ENCODE measurements around the gene TEX101. TPM values are rescaled to one million over a fixed set of nuclear protein-coding genes. Genes with fewer than 3 reads are reported as not detected.

Gene TEX101
- total and polyA plus RNA-seq, 4 donors, result not detected

DNA sequence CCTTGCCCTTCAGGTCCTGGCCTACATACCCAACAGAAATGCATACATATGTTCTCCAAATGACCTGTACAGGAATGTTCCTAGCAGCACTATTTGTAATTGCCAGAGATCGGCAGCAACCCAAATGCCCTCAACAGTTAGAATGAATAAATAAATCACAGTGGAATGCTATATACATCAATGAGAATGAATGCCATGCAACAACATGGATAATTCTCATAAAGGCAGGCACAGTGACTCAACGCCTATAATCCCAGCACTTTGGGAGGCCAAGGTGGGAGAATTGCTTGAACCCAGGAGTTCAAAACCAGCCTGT lies 18.6 kb downstream of the TEX101 start (continued):
- TF ChIP-seq, protein P1, sequence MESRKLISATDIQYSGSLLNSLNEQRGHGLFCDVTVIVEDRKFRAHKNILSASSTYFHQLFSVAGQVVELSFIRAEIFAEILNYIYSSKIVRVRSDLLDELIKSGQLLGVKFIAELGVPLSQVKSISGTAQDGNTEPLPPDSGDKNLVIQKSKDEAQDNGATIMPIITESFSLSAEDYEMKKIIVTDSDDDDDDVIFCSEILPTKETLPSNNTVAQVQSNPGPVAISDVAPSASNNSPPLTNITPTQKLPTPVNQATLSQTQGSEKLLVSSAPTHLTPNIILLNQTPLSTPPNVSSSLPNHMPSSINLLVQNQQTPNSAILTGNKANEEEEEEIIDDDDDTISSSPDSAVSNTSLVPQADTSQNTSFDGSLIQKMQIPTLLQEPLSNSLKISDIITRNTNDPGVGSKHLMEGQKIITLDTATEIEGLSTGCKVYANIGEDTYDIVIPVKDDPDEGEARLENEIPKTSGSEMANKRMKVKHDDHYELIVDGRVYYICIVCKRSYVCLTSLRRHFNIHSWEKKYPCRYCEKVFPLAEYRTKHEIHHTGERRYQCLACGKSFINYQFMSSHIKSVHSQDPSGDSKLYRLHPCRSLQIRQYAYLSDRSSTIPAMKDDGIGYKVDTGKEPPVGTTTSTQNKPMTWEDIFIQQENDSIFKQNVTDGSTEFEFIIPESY (IDR thresholded peaks at IDR 0.05), result no peak
- TF ChIP-seq FOXA2 (IDR thresholded peaks at IDR 0.05), result no peak
- no peak for TF ChIP-seq SP1 (IDR thresholded peaks at IDR 0.05)
- TF ChIP-seq RAD21 (IDR thresholded peaks at IDR 0.05), result no peak
- no peak for TF ChIP-seq HNF4G (IDR thresholded peaks at IDR 0.05)
- no peak for TF ChIP-seq TAF1 (conservative IDR thresholded peaks at IDR 0.05)
- no peak for TF ChIP-seq HNF4A (conservative IDR thresholded peaks at IDR 0.05)
- no peak for TF ChIP-seq EGR1 (IDR thresholded peaks at IDR 0.05; ENCODE audit: low read depth in 2 of 2)

DNA sequence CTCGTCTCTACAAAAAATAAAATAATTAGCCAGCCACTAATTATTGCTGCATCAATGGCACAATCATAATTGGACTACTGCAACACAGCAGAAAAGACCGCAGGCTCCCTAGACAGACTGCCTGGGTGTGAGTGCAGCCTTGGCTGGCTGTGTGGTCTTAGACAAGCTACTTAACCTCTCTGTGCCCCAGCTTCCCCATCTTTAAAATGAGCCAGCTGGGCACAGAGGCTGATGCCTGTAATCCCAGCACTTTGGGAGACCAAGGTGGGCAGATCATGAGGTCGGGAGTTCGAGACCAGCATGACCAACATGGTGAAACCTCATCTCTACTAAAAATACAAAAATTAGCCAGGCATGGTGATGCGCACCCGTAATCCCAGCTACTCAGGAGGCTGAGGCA lies 19.0 kb downstream of the TEX101 start:
- Histone ChIP-seq H3K36me3 (ENCODE audit: control insufficient read depth in 4 of 4, insufficient read depth in 3 of 4, low read depth in 1 of 4, low read length in 3 of 4) (no peaks in the 10 kb centered on the region), H3K27ac (ENCODE audit: low read depth in 1 of 2, low read length in 2 of 2) (no peak overlapping the region), H3K27me3 (ENCODE audit: control insufficient read depth in 4 of 4, insufficient read depth in 4 of 4, low read length in 3 of 4) (no peaks in the 10 kb centered on the region), H3K9me3 (ENCODE audit: control insufficient read depth in 4 of 4, low read length in 3 of 4) (no peaks in the 10 kb centered on the region), H3K4me1 (ENCODE audit: control insufficient read depth in 4 of 4, insufficient read depth in 4 of 4, low read length in 3 of 4) (no peaks in the 10 kb centered on the region), H3K9ac (ENCODE audit: low read depth in 1 of 2, low read length in 2 of 2) (no peak overlapping the region), H3K4me3 (ENCODE audit: low read depth in 1 of 3, low read length in 3 of 3) (no peak overlapping the region)
- no peak for DNase-seq (ENCODE audit: low spot score)
- TF ChIP-seq FOXA1 (IDR thresholded peaks at IDR 0.05) (no peak), GABPA (IDR thresholded peaks at IDR 0.05 in 1 of 2, conservative IDR thresholded peaks at IDR 0.05 in 1 of 2) (no peak), HNF4G (IDR thresholded peaks at IDR 0.05) (no peak)
- TF ChIP-seq, protein P2, sequence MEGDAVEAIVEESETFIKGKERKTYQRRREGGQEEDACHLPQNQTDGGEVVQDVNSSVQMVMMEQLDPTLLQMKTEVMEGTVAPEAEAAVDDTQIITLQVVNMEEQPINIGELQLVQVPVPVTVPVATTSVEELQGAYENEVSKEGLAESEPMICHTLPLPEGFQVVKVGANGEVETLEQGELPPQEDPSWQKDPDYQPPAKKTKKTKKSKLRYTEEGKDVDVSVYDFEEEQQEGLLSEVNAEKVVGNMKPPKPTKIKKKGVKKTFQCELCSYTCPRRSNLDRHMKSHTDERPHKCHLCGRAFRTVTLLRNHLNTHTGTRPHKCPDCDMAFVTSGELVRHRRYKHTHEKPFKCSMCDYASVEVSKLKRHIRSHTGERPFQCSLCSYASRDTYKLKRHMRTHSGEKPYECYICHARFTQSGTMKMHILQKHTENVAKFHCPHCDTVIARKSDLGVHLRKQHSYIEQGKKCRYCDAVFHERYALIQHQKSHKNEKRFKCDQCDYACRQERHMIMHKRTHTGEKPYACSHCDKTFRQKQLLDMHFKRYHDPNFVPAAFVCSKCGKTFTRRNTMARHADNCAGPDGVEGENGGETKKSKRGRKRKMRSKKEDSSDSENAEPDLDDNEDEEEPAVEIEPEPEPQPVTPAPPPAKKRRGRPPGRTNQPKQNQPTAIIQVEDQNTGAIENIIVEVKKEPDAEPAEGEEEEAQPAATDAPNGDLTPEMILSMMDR (IDR thresholded peaks at IDR 0.05; ENCODE audit: low read depth, low read length, missing input control), result no peak
- TF ChIP-seq, protein P3, sequence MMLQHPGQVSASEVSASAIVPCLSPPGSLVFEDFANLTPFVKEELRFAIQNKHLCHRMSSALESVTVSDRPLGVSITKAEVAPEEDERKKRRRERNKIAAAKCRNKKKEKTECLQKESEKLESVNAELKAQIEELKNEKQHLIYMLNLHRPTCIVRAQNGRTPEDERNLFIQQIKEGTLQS (IDR thresholded peaks at IDR 0.05), result no peak
- whole genome bisulfite sequencing, result 88% methylated on average over 6 of the region's 6 CpGs

DNA sequence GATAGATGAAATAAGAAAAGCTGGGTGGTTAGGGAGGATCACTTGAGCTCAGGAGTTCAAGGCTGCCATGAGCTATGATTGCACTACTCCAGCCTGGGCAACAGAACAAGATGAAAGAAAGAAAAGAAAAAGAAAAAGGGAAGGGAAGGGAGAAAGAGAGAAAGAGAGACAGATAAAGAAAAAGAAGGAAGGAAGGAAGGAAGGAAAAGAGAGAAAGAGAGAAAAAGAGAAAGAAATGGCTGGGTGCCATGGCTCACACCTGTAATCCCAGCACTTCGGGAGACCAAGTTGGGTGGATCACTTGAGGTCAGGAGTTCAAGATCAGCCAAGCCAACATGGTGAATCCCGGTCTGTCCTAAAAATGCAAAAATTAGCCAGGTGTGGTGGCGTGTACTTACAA lies 21.1 kb downstream of the TEX101 start:
- H3K9ac ChIP-seq (ENCODE audit: low read depth in 1 of 2, low read length in 2 of 2), result no peak overlapping the region
- 88% methylated on average over 3 of the region's 3 CpGs for WGBS
- no peak overlapping the region for H3K4me3 ChIP-seq (ENCODE audit: low read depth in 1 of 3, low read length in 3 of 3)
- no peaks in the 10 kb centered on the region for H3K27me3 ChIP-seq (ENCODE audit: control insufficient read depth in 4 of 4, insufficient read depth in 4 of 4, low read length in 3 of 4)
- no peaks in the 10 kb centered on the region for H3K4me1 ChIP-seq (ENCODE audit: control insufficient read depth in 4 of 4, insufficient read depth in 4 of 4, low read length in 3 of 4)
- DNase-seq (ENCODE audit: low spot score), result no peak
- H3K27ac ChIP-seq (ENCODE audit: low read depth in 1 of 2, low read length in 2 of 2), result no peak overlapping the region
- H3K9me3 ChIP-seq (ENCODE audit: control insufficient read depth in 4 of 4, low read length in 3 of 4), result no peaks in the 10 kb centered on the region
- no peaks in the 10 kb centered on the region for H3K36me3 ChIP-seq (ENCODE audit: control insufficient read depth in 4 of 4, insufficient read depth in 3 of 4, low read depth in 1 of 4, low read length in 3 of 4)
- TF ChIP-seq GABPA (IDR thresholded peaks at IDR 0.05 in 1 of 2, conservative IDR thresholded peaks at IDR 0.05 in 1 of 2), result no peak
- no peak for TF ChIP-seq JUND (IDR thresholded peaks at IDR 0.05)
- TF ChIP-seq HNF4A (conservative IDR thresholded peaks at IDR 0.05), result no peak
- no peak for TF ChIP-seq EGR1 (IDR thresholded peaks at IDR 0.05; ENCODE audit: low read depth in 2 of 2)
- TF ChIP-seq HNF4G (IDR thresholded peaks at IDR 0.05), result no peak
- TF ChIP-seq, protein P2 (IDR thresholded peaks at IDR 0.05; ENCODE audit: low read depth, low read length, missing input control), result no peak
- TF ChIP-seq TAF1 (conservative IDR thresholded peaks at IDR 0.05), result no peak
- no peak for TF ChIP-seq YY1 (IDR thresholded peaks at IDR 0.05)
- TF ChIP-seq, protein P4, sequence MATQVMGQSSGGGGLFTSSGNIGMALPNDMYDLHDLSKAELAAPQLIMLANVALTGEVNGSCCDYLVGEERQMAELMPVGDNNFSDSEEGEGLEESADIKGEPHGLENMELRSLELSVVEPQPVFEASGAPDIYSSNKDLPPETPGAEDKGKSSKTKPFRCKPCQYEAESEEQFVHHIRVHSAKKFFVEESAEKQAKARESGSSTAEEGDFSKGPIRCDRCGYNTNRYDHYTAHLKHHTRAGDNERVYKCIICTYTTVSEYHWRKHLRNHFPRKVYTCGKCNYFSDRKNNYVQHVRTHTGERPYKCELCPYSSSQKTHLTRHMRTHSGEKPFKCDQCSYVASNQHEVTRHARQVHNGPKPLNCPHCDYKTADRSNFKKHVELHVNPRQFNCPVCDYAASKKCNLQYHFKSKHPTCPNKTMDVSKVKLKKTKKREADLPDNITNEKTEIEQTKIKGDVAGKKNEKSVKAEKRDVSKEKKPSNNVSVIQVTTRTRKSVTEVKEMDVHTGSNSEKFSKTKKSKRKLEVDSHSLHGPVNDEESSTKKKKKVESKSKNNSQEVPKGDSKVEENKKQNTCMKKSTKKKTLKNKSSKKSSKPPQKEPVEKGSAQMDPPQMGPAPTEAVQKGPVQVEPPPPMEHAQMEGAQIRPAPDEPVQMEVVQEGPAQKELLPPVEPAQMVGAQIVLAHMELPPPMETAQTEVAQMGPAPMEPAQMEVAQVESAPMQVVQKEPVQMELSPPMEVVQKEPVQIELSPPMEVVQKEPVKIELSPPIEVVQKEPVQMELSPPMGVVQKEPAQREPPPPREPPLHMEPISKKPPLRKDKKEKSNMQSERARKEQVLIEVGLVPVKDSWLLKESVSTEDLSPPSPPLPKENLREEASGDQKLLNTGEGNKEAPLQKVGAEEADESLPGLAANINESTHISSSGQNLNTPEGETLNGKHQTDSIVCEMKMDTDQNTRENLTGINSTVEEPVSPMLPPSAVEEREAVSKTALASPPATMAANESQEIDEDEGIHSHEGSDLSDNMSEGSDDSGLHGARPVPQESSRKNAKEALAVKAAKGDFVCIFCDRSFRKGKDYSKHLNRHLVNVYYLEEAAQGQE (IDR thresholded peaks at IDR 0.05), result no peak
- no peak for TF ChIP-seq SP1 (IDR thresholded peaks at IDR 0.05)
- TF ChIP-seq RXRA (IDR thresholded peaks at IDR 0.05), result no peak
- no peak for TF ChIP-seq FOXA1 (IDR thresholded peaks at IDR 0.05)
- no peak for TF ChIP-seq RAD21 (IDR thresholded peaks at IDR 0.05)
- TF ChIP-seq NR2F2 (IDR thresholded peaks at IDR 0.05), result no peak
- TF ChIP-seq, protein P5, sequence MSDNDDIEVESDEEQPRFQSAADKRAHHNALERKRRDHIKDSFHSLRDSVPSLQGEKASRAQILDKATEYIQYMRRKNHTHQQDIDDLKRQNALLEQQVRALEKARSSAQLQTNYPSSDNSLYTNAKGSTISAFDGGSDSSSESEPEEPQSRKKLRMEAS (IDR thresholded peaks at IDR 0.05), result no peak
- TF ChIP-seq, protein P3 (IDR thresholded peaks at IDR 0.05), result no peak
